ENCODE measurements around the gene ZCCHC10.

The ZCCHC10 gene

GRCh38 chr5:133006653-133007052 lies 19.7 kb downstream of the ZCCHC10 start:
- no peaks in the 10 kb centered on the region for H3K27me3 ChIP-seq (ENCODE audit: insufficient read depth, poor library complexity, severe bottlenecking)
- H3K4me3 ChIP-seq (replicated peaks; ENCODE audit: insufficient read depth, low read length): no peak overlapping the region
- TF ChIP-seq, protein P1, sequence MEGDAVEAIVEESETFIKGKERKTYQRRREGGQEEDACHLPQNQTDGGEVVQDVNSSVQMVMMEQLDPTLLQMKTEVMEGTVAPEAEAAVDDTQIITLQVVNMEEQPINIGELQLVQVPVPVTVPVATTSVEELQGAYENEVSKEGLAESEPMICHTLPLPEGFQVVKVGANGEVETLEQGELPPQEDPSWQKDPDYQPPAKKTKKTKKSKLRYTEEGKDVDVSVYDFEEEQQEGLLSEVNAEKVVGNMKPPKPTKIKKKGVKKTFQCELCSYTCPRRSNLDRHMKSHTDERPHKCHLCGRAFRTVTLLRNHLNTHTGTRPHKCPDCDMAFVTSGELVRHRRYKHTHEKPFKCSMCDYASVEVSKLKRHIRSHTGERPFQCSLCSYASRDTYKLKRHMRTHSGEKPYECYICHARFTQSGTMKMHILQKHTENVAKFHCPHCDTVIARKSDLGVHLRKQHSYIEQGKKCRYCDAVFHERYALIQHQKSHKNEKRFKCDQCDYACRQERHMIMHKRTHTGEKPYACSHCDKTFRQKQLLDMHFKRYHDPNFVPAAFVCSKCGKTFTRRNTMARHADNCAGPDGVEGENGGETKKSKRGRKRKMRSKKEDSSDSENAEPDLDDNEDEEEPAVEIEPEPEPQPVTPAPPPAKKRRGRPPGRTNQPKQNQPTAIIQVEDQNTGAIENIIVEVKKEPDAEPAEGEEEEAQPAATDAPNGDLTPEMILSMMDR (IDR thresholded peaks at IDR 0.05; ENCODE audit: insufficient read depth, low read length): no peak
- no peak for TF ChIP-seq SPI1 (IDR thresholded peaks at IDR 0.05; ENCODE audit: borderline replicate concordance, low read depth)
- TF ChIP-seq, protein P2, sequence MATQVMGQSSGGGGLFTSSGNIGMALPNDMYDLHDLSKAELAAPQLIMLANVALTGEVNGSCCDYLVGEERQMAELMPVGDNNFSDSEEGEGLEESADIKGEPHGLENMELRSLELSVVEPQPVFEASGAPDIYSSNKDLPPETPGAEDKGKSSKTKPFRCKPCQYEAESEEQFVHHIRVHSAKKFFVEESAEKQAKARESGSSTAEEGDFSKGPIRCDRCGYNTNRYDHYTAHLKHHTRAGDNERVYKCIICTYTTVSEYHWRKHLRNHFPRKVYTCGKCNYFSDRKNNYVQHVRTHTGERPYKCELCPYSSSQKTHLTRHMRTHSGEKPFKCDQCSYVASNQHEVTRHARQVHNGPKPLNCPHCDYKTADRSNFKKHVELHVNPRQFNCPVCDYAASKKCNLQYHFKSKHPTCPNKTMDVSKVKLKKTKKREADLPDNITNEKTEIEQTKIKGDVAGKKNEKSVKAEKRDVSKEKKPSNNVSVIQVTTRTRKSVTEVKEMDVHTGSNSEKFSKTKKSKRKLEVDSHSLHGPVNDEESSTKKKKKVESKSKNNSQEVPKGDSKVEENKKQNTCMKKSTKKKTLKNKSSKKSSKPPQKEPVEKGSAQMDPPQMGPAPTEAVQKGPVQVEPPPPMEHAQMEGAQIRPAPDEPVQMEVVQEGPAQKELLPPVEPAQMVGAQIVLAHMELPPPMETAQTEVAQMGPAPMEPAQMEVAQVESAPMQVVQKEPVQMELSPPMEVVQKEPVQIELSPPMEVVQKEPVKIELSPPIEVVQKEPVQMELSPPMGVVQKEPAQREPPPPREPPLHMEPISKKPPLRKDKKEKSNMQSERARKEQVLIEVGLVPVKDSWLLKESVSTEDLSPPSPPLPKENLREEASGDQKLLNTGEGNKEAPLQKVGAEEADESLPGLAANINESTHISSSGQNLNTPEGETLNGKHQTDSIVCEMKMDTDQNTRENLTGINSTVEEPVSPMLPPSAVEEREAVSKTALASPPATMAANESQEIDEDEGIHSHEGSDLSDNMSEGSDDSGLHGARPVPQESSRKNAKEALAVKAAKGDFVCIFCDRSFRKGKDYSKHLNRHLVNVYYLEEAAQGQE (IDR thresholded peaks at IDR 0.05; ENCODE audit: insufficient replicate concordance, low read depth): no peak
- TF ChIP-seq GABPA (IDR thresholded peaks at IDR 0.05; ENCODE audit: low read depth): no peak
- no peak for TF ChIP-seq POLR2AphosphoS5 (IDR thresholded peaks at IDR 0.05; ENCODE audit: low read depth)
- no peak overlapping the region for H3K27ac ChIP-seq (replicated peaks)
- DNase-seq (ENCODE audit: low read depth in 1 of 2, low spot score in 1 of 2): no peak

DNA sequence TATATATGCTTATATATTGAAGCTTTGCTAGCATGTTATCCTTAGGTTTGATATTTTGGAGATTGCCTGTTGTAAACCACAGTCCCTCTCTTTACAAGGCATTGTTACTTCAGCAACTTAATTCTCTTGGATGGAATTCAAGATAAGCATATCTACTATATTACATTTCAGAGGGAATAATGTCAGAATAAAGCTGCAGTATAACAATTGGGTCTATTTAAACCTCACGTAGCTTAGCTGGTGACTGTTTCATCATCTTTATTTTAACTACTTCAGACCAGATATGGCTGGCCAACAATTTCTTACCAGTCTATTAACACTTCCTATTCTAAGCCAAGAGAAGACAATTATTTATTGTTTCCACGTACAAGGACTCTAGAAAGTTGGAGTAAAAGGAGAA lies 27.1 kb downstream of the ZCCHC10 start:
- DNase-seq (ENCODE audit: low read depth in 1 of 2, low spot score in 1 of 2): no peak
- TF ChIP-seq POLR2AphosphoS5 (IDR thresholded peaks at IDR 0.05; ENCODE audit: low read depth): no peak
- TF ChIP-seq GABPA (IDR thresholded peaks at IDR 0.05; ENCODE audit: low read depth): no peak
- TF ChIP-seq, protein P2 (IDR thresholded peaks at IDR 0.05; ENCODE audit: insufficient replicate concordance, low read depth): no peak
- TF ChIP-seq, protein P1 (IDR thresholded peaks at IDR 0.05; ENCODE audit: insufficient read depth, low read length): no peak
- TF ChIP-seq SPI1 (IDR thresholded peaks at IDR 0.05; ENCODE audit: borderline replicate concordance, low read depth): no peak
- no peak overlapping the region for H3K27ac ChIP-seq (replicated peaks)

GRCh38 chr5:132998556-132998955 lies 27.8 kb downstream of the ZCCHC10 start:
- Histone ChIP-seq H3K27me3 (ENCODE audit: insufficient read depth, poor library complexity, severe bottlenecking) (no peaks in the 10 kb centered on the region), H3K4me3 (replicated peaks; ENCODE audit: insufficient read depth, low read length) (no peak overlapping the region), H3K27ac (replicated peaks) (no peak overlapping the region)
- TF ChIP-seq SPI1 (IDR thresholded peaks at IDR 0.05; ENCODE audit: borderline replicate concordance, low read depth) (no peak), POLR2AphosphoS5 (IDR thresholded peaks at IDR 0.05; ENCODE audit: low read depth) (no peak), GABPA (IDR thresholded peaks at IDR 0.05; ENCODE audit: low read depth) (no peak)
- TF ChIP-seq, protein P1 (IDR thresholded peaks at IDR 0.05; ENCODE audit: insufficient read depth, low read length): no peak
- TF ChIP-seq, protein P2 (IDR thresholded peaks at IDR 0.05; ENCODE audit: insufficient replicate concordance, low read depth): no peak
- peak in 1 of 2 experiments; percentile 16 for DNase-seq (ENCODE audit: low read depth in 1 of 2, low spot score in 1 of 2)

More for the DNA sequence above, 27.1 kb downstream of the ZCCHC10 start:
- Histone ChIP-seq H3K27me3 (ENCODE audit: insufficient read depth, poor library complexity, severe bottlenecking) (no peaks in the 10 kb centered on the region), H3K4me3 (replicated peaks; ENCODE audit: insufficient read depth, low read length) (no peak overlapping the region)

Data from HL-60 (cell line).